Left lung (tissue), 10 donors: ENCODE results near the gene CABS1. TPM values are rescaled to one million over a fixed set of nuclear protein-coding genes. Genes with fewer than 3 reads are reported as not detected.

ENCODE experiments used
- ATAC-seq: fragments of 200-7000 bp; cut with Tn5 transposase; one replicate; pipeline ENCODE4 v1.9.1; 2020; ENCODE audit warnings: moderate library complexity
- DNase-seq, 4 donors: peaks; one replicate each; pipeline ENCODE4 v3.0.0-alpha.2; 2013 to 2020
- H3K27ac ChIP-seq, 2 donors: fragments of 200-600 bp; sonication (generic) in 1 of 2; one replicate each; pipeline versions ENCODE4 v1.5.0 to v1.8.0; 2020 to 2021
- H3K27me3 ChIP-seq, 2 donors: fragments of 200-600 bp; sonication (generic) in 1 of 2; one replicate each; pipeline versions ENCODE4 v1.5.0 to v1.8.0; 2020 to 2021
- H3K36me3 ChIP-seq, 2 donors: fragments of 200-600 bp; sonication (generic) in 1 of 2; one replicate each; pipeline versions ENCODE4 v1.5.0 to v1.8.0; 2020 to 2021
- H3K4me1 ChIP-seq, 2 donors: fragments of 200-600 bp; one replicate each; pipeline ENCODE4 v1.8.0; 2021
- H3K4me3 ChIP-seq, 2 donors: fragments of 200-600 bp; sonication (generic) in 1 of 2; one replicate each; pipeline versions ENCODE4 v1.5.0 to v1.8.0; 2020 to 2021; ENCODE audit warnings: mild to moderate bottlenecking in 1 of 2
- H3K9me3 ChIP-seq, 2 donors: fragments of 200-600 bp; sonication (generic) in 1 of 2; one replicate each; pipeline versions ENCODE4 v1.5.0 to v1.8.0; 2020 to 2021
- intact Hi-C, 2 donors: fragments of 100-400 bp; cut with DNase I; formaldehyde crosslinking; loops; one replicate each; pipeline versions ENCODE4 v1.11.2 to v1.14.2; 2022
- polyA plus RNA-seq, 6 donors: library from polyadenylated mRNA; unstranded; fragments of 120-200 nt; gene quantifications; one replicate each; pipeline ENCODE4 v1.2.1, GENCODE V29; 2013; ENCODE audit not compliant: insufficient read length in 6 of 6
- total RNA-seq, 2 donors: library from RNA; stranded (reverse); fragmentation: NEBNext Ultra II Directional; extraction: Animal tissue kit (Norgen Biotek cat#: 25700); gene quantifications; one replicate each; pipeline ENCODE4 v1.2.1, GENCODE V29; 2021
- TF ChIP-seq, protein P1 (sequence below), 2 donors: fragments of 200-600 bp; sonication (generic) in 1 of 2; IDR thresholded peaks; one replicate each; pipeline versions ENCODE4 v1.5.0 to v1.8.0; 2021; ENCODE audit warnings: antibody characterized with exemption in 2 of 2
- donor health status: DM: no; HTN: yes; CAD: no.
- donor health status: DM: no; HTN: no; CAD: no.

Gene CABS1
- total and polyA plus RNA-seq, 8 donors = not detected

DNA sequence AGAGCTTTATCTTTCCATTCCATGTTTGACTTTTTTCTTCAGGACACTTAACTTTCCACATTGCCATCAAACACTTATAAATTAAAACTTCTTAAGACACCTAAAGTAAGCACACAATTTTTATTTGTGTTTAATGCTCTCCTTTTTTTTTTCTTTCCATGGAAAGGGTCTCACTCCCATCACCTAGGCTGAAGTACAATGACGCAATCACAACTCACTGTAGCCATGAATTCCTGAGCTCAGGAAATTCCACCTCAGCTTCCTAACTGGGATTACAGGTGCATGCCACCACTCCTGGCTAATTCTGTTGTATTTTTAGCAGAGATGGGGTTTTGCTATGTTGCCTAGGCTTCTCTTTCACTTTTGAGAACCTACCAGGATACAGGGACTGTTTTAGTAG lies 33.0 kb downstream of the CABS1 start:
- Histone ChIP-seq H3K4me3 (no peak overlapping the region), H3K36me3 (no peaks in the 10 kb centered on the region), H3K9me3 (no peaks in the 10 kb centered on the region), H3K4me1 (no peaks in the 10 kb centered on the region), H3K27ac (no peak overlapping the region), H3K27me3 (no peaks in the 10 kb centered on the region)
- ATAC-seq = no peak
- no peak for DNase-seq
- intact Hi-C loops = no loop called here
- TF ChIP-seq, protein P1, sequence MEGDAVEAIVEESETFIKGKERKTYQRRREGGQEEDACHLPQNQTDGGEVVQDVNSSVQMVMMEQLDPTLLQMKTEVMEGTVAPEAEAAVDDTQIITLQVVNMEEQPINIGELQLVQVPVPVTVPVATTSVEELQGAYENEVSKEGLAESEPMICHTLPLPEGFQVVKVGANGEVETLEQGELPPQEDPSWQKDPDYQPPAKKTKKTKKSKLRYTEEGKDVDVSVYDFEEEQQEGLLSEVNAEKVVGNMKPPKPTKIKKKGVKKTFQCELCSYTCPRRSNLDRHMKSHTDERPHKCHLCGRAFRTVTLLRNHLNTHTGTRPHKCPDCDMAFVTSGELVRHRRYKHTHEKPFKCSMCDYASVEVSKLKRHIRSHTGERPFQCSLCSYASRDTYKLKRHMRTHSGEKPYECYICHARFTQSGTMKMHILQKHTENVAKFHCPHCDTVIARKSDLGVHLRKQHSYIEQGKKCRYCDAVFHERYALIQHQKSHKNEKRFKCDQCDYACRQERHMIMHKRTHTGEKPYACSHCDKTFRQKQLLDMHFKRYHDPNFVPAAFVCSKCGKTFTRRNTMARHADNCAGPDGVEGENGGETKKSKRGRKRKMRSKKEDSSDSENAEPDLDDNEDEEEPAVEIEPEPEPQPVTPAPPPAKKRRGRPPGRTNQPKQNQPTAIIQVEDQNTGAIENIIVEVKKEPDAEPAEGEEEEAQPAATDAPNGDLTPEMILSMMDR (IDR thresholded peaks at IDR 0.05) = no peak

DNA sequence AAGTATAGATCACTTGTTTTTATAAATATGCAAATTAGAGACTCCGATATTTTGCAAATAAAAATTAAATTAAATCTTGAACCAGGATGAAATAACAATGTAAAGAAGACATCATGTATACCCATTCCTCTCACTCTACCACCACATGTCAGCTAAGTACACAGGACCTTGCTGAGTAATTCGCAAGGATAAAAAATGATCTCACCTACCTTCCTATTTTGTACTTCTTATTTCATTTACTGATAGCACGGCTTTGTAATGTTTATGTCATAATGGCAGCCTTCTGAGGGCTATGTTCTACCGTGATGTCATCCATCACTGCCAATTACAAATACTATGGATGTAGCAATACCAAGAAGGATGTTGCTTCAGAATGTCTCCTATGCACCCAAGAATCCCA lies 37.2 kb downstream of the CABS1 start:
- Histone ChIP-seq H3K4me1 (no peaks in the 10 kb centered on the region), H3K9me3 (peaks cover 0 to 2% of the 10 kb centered on the region in 2 donors), H3K4me3 (no peak overlapping the region), H3K27me3 (no peaks in the 10 kb centered on the region), H3K36me3 (no peaks in the 10 kb centered on the region), H3K27ac (no peak overlapping the region)
- intact Hi-C loops = no loop called here
- TF ChIP-seq, protein P1 (IDR thresholded peaks at IDR 0.05) = no peak
- DNase-seq (no peak), ATAC-seq (no peak)

DNA sequence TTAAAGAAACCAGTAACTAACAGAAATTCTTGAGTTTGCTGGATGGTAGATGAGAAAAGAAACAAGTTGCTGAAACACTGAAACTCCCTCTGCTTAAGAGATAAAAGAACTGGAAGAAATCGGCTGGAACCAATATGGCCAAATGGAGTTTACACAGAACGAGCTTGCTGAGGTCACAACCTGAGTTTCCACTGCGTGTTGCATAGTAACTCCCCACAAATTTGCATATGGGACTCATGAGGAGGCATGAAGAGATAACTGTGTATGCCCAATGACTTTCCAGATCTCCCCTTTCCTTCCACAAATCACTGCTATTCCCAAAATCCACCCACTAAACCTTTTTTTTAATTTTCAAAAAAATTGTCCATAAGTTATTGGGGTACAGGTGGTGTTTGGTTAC lies 38.0 kb downstream of the CABS1 start:
- no peak for DNase-seq
- Histone ChIP-seq H3K36me3 (no peaks in the 10 kb centered on the region), H3K27ac (no peak overlapping the region), H3K9me3 (peaks cover 0 to 2% of the 10 kb centered on the region in 2 donors), H3K4me1 (no peaks in the 10 kb centered on the region), H3K4me3 (no peak overlapping the region), H3K27me3 (no peaks in the 10 kb centered on the region)
- TF ChIP-seq, protein P1 (IDR thresholded peaks at IDR 0.05) = no peak
- no peak for ATAC-seq
- intact Hi-C loops = no loop called here

DNA sequence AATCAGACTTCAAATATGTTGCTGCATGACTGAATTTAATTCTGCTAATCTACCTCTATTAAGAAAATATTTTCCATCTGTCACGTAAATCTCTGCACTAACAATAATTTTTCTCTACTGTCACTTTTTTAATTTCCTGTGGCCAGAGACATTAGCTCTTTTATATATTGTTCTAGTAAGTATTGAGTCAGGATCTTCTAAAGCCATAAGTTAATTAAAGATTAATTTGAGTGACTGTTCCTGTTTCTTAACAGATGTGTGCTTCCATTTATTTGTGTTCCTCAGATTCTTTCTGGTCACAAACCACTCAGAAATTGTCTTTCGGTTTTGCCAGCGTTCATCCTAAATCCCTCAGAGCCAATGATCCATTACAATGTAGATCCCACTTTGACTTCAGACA lies 45.8 kb downstream of the CABS1 start:
- no peak for ATAC-seq

DNA sequence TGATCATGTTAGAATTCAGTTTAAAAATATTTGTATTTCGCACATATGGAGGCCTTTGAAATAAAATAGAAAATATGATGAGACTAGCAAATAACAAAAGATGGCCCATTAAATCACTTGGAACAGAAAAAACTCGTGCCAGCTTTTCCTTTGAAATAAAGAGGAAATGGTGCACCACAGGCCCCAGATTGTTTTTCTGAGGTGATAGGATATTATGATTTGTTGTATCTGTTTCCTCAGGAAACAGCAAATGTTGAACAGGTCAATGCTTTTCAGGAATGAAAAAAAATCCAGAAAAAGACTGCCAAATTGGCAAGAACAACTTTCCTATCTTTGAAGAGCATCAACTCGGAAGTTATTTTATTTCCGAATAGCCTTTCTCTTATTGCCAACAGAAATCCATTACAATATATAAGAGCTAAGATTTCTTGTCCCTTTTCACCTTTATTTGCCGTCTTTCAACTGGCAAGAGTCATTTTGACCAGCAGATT lies 48.0 kb downstream of the CABS1 start, which contains the start of gene SMR3B:
SMR3B (plus strand) TSS at position 441 of the 491 bp plus-strand sequence. CDS start 1,380 bp downstream, outside the sequence.
- H3K27ac ChIP-seq = no peak within 1 kb of the TSS
- DNase-seq = no peak
- H3K36me3 ChIP-seq = no peaks in the 10 kb centered on the region
- TF ChIP-seq, protein P1 (IDR thresholded peaks at IDR 0.05) = no peak
- no peak within 1 kb of the TSS for H3K4me3 ChIP-seq
- no peaks in the 10 kb centered on the region for H3K27me3 ChIP-seq
- intact Hi-C loops = no loop called here
- no peaks in the 10 kb centered on the region for H3K4me1 ChIP-seq
- no peaks in the 10 kb centered on the region for H3K9me3 ChIP-seq
- no peak for ATAC-seq

More for the DNA sequence above, 45.8 kb downstream of the CABS1 start:
- no peaks in the 10 kb centered on the region for H3K36me3 ChIP-seq
- H3K4me3 ChIP-seq = no peak overlapping the region
- H3K9me3 ChIP-seq = no peaks in the 10 kb centered on the region
- H3K27ac ChIP-seq = no peak overlapping the region
- intact Hi-C loops = no loop called here
- DNase-seq = no peak
- no peaks in the 10 kb centered on the region for H3K27me3 ChIP-seq
- H3K4me1 ChIP-seq = no peaks in the 10 kb centered on the region
- TF ChIP-seq, protein P1 (IDR thresholded peaks at IDR 0.05) = no peak

Other genes with a start within 250 kb of the CABS1 start
- gene PRR27, start 180.7 kb upstream of the CABS1 start, total RNA-seq = not detected
- under 1 TPM; 0.03 to 0.18 (median 0.12) TPM for gene PRR27, start 180.7 kb upstream of the CABS1 start, polyA plus RNA-seq
- 1 to 10 TPM; 3.5 to 5.0 TPM for gene ODAM, start 139.3 kb upstream of the CABS1 start, total RNA-seq
- 10 to 100 TPM; 11.3 to 19.7 (median 16.0) TPM for gene ODAM, start 139.3 kb upstream of the CABS1 start, polyA plus RNA-seq
- not detected for gene FDCSP, start 108.9 kb upstream of the CABS1 start, total RNA-seq
- not detected for gene FDCSP, start 108.9 kb upstream of the CABS1 start, polyA plus RNA-seq
- gene CSN3, start 92.4 kb upstream of the CABS1 start, total RNA-seq = not detected
- gene CSN3, start 92.4 kb upstream of the CABS1 start, polyA plus RNA-seq = not detected
- not detected for gene SMR3A, start 25.8 kb downstream of the CABS1 start, total RNA-seq
- gene SMR3A, start 25.8 kb downstream of the CABS1 start, polyA plus RNA-seq = not detected
- not detected for gene SMR3B, start 48.1 kb downstream of the CABS1 start, total RNA-seq
- not detected for gene SMR3B, start 48.1 kb downstream of the CABS1 start, polyA plus RNA-seq
- not detected for gene OPRPN, start 63.0 kb downstream of the CABS1 start, total RNA-seq
- gene OPRPN, start 63.0 kb downstream of the CABS1 start, polyA plus RNA-seq = not detected
- gene MUC7, start 137.2 kb downstream of the CABS1 start, total RNA-seq = not detected
- gene MUC7, start 137.2 kb downstream of the CABS1 start, polyA plus RNA-seq = not detected
- gene AMTN, start 183.6 kb downstream of the CABS1 start, total RNA-seq = 1 to 10 TPM in 1 of 2 donors, not detected in 1; 3.3 TPM
- under 1 TPM in 2 of 6 donors, not detected in 4; 0.35 to 0.52 TPM for gene AMTN, start 183.6 kb downstream of the CABS1 start, polyA plus RNA-seq